ENCODE data around the gene AATK. TPM values are rescaled to one million over a fixed set of nuclear protein-coding genes. Genes with fewer than 3 reads are reported as not detected.

AATK gene
- total and polyA plus RNA-seq, 2 experiments from 2014 or later, result 1.1 to 5.0 TPM

DNA sequence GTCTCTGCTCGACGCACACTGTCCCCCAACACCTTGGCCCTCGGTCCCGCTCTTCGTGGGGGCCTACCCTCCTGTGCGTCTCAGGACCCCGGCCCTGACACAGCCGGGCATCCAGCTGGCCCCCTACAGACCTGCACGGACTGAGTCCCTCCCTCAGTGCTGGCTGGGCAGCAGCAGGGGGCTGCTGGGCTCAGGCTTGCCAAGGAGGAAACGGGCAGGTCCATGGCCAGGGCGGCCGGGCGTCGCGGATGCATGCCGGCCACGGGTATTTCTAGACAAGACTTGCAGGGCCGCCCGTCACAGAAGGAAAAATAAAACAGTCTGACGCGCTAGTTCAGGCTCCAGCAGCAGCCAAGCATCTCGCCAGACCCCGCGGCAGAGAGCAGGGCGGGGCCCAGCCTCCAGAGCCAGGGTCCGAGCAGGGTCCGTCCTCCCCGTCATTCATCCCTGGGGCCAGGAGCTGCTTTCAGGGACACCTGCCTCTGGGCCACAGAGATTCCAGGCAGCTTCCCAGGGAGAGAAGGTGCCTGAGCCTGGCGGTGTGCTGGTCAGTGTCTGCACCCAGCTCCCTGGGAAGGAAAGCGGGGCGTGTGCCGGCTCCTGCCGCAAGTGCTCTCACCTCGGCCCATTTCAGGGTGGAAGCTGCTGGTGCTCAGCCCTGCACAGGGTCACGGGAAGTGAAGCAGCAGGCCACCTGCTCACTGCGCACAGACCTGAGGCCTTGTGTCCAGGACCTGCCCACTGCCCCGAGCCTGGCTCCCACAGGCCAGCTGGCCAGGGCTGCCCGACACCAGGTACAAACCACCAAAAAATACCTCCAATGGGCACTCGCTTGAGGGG lies 8.0 kb downstream of the AATK start:
- Histone ChIP-seq H3K4me3 (no peak overlapping the region), H3K9me2 (ENCODE audit: insufficient read depth) (no peaks in the 10 kb centered on the region), H3K79me2 (replicated peaks; ENCODE audit: insufficient read depth) (no peaks in the 10 kb centered on the region), H3K36me3 (ENCODE audit: insufficient read depth) (no peaks in the 10 kb centered on the region), H3K27me3 (ENCODE audit: insufficient read depth) (no peaks in the 10 kb centered on the region), H4K20me1 (replicated peaks; ENCODE audit: insufficient read depth) (0 out of 2 replicates have a peak, but pooled peaks cover under 1% of the 10 kb centered on the region), H2AFZ (no peak overlapping the region), H3F3A (replicated peaks; ENCODE audit: low read depth) (no peaks in the 10 kb centered on the region), H3K4me2 (no peak overlapping the region), H3K27ac (ENCODE audit: low read depth) (no peak overlapping the region), H3K4me1 (ENCODE audit: insufficient read depth) (no peaks in the 10 kb centered on the region)
- TF ChIP-seq, protein P1, sequence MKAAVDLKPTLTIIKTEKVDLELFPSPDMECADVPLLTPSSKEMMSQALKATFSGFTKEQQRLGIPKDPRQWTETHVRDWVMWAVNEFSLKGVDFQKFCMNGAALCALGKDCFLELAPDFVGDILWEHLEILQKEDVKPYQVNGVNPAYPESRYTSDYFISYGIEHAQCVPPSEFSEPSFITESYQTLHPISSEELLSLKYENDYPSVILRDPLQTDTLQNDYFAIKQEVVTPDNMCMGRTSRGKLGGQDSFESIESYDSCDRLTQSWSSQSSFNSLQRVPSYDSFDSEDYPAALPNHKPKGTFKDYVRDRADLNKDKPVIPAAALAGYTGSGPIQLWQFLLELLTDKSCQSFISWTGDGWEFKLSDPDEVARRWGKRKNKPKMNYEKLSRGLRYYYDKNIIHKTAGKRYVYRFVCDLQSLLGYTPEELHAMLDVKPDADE (IDR thresholded peaks at IDR 0.05), result no peak
- TF ChIP-seq POLR2AphosphoS5 (IDR thresholded peaks at IDR 0.05; ENCODE audit: low read depth), result no peak
- no peak for TF ChIP-seq JUNB (IDR thresholded peaks at IDR 0.05; ENCODE audit: unreplicated experiment)
- TF ChIP-seq ZNF331 (CRISPR knock-in tag; IDR thresholded peaks at IDR 0.05; ENCODE audit: low read depth), result no peak
- no peaks in the 10 kb centered on the region for H3K9me3 Mint-ChIP-seq
- no peak for ATAC-seq
- no peaks in the 10 kb centered on the region for H3K4me1 Mint-ChIP-seq
- no peak for DNase-seq (ENCODE audit: low spot score)
- H3K27me3 Mint-ChIP-seq (ENCODE audit: insufficient read depth, low read depth, poor library complexity), result peaks cover 5% of the 10 kb centered on the region
- H3K36me3 Mint-ChIP-seq (ENCODE audit: low read depth), result no peaks in the 10 kb centered on the region
- H3K27ac Mint-ChIP-seq, result no peak overlapping the region
- no peak overlapping the region for H3K4me3 Mint-ChIP-seq

DNA sequence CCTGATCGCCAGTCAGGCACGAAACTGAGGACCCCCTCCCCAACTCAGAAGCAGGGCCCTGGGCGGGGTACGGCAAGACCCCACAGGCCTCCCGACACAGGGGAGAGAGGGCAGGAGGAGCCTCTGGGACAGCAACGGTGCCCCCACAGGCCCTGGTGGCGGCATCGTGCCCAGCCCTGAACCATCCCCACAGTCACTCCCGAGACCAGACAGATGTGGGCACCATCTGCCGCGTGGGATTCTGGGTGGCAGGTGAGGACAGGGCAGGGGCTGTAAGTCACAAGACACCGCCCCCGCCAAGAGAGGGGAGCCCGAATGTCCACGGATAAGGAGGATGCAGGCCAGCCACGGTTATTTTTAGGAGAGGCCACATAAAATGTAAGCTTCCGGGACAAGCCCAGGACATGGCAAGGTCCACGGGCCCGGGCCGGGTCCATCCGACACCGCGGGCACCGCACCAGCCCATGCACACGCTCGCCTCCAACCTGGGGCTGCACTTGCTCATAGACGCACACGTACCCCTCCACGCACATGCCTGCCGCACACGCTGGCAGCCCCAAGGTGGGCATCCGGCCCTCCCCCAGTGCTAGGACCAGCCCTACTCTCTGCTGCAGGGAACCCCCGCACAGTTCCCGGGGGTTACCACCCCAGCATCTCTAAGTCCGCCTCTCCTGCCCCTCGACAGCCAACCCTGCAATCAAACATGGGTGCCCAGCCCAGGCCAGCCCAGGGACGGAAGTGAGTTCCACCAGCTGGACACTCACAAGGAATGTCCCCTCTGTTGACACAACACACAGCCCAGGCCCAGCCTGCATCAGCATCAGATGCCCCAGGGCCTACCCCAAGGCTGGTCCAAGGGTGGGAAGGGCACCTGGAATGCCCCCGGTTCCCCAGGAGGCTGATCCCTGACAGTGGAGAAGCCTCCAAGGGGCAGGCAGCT lies 8.9 kb downstream of the AATK start:
- H4K20me1 ChIP-seq (replicated peaks; ENCODE audit: insufficient read depth), result 0 out of 2 replicates have a peak, but pooled peaks cover 2% of the 10 kb centered on the region
- no peaks in the 10 kb centered on the region for H3K27me3 ChIP-seq (ENCODE audit: insufficient read depth)
- H3K27ac ChIP-seq (ENCODE audit: low read depth), result no peak overlapping the region
- H3K4me3 Mint-ChIP-seq, result no peak overlapping the region
- no peak overlapping the region for H3K4me3 ChIP-seq
- H3K79me2 ChIP-seq (replicated peaks; ENCODE audit: insufficient read depth), result no peaks in the 10 kb centered on the region
- peaks cover 5% of the 10 kb centered on the region for H3K27me3 Mint-ChIP-seq (ENCODE audit: insufficient read depth, low read depth, poor library complexity)
- no peak overlapping the region for H3K27ac Mint-ChIP-seq
- H3K36me3 ChIP-seq (ENCODE audit: insufficient read depth), result no peaks in the 10 kb centered on the region
- DNase-seq (ENCODE audit: low spot score) (no peak), ATAC-seq (no peak)
- no peaks in the 10 kb centered on the region for H3K9me3 Mint-ChIP-seq
- no peaks in the 10 kb centered on the region for H3K4me1 Mint-ChIP-seq
- H3K4me2 ChIP-seq, result no peak overlapping the region
- H3K9me2 ChIP-seq (ENCODE audit: insufficient read depth), result no peaks in the 10 kb centered on the region
- H3K36me3 Mint-ChIP-seq (ENCODE audit: low read depth), result no peaks in the 10 kb centered on the region
- no peak overlapping the region for H2AFZ ChIP-seq
- no peaks in the 10 kb centered on the region for H3K4me1 ChIP-seq (ENCODE audit: insufficient read depth)
- H3F3A ChIP-seq (replicated peaks; ENCODE audit: low read depth), result no peaks in the 10 kb centered on the region
- TF ChIP-seq EZH2 (IDR thresholded peaks at IDR 0.05; ENCODE audit: low read depth, unreplicated experiment), result no peak
- TF ChIP-seq, protein P2, sequence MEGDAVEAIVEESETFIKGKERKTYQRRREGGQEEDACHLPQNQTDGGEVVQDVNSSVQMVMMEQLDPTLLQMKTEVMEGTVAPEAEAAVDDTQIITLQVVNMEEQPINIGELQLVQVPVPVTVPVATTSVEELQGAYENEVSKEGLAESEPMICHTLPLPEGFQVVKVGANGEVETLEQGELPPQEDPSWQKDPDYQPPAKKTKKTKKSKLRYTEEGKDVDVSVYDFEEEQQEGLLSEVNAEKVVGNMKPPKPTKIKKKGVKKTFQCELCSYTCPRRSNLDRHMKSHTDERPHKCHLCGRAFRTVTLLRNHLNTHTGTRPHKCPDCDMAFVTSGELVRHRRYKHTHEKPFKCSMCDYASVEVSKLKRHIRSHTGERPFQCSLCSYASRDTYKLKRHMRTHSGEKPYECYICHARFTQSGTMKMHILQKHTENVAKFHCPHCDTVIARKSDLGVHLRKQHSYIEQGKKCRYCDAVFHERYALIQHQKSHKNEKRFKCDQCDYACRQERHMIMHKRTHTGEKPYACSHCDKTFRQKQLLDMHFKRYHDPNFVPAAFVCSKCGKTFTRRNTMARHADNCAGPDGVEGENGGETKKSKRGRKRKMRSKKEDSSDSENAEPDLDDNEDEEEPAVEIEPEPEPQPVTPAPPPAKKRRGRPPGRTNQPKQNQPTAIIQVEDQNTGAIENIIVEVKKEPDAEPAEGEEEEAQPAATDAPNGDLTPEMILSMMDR (conservative IDR thresholded peaks at IDR 0.05; ENCODE audit: low read depth in 2 of 2), result no peak
- TF ChIP-seq, protein P3, sequence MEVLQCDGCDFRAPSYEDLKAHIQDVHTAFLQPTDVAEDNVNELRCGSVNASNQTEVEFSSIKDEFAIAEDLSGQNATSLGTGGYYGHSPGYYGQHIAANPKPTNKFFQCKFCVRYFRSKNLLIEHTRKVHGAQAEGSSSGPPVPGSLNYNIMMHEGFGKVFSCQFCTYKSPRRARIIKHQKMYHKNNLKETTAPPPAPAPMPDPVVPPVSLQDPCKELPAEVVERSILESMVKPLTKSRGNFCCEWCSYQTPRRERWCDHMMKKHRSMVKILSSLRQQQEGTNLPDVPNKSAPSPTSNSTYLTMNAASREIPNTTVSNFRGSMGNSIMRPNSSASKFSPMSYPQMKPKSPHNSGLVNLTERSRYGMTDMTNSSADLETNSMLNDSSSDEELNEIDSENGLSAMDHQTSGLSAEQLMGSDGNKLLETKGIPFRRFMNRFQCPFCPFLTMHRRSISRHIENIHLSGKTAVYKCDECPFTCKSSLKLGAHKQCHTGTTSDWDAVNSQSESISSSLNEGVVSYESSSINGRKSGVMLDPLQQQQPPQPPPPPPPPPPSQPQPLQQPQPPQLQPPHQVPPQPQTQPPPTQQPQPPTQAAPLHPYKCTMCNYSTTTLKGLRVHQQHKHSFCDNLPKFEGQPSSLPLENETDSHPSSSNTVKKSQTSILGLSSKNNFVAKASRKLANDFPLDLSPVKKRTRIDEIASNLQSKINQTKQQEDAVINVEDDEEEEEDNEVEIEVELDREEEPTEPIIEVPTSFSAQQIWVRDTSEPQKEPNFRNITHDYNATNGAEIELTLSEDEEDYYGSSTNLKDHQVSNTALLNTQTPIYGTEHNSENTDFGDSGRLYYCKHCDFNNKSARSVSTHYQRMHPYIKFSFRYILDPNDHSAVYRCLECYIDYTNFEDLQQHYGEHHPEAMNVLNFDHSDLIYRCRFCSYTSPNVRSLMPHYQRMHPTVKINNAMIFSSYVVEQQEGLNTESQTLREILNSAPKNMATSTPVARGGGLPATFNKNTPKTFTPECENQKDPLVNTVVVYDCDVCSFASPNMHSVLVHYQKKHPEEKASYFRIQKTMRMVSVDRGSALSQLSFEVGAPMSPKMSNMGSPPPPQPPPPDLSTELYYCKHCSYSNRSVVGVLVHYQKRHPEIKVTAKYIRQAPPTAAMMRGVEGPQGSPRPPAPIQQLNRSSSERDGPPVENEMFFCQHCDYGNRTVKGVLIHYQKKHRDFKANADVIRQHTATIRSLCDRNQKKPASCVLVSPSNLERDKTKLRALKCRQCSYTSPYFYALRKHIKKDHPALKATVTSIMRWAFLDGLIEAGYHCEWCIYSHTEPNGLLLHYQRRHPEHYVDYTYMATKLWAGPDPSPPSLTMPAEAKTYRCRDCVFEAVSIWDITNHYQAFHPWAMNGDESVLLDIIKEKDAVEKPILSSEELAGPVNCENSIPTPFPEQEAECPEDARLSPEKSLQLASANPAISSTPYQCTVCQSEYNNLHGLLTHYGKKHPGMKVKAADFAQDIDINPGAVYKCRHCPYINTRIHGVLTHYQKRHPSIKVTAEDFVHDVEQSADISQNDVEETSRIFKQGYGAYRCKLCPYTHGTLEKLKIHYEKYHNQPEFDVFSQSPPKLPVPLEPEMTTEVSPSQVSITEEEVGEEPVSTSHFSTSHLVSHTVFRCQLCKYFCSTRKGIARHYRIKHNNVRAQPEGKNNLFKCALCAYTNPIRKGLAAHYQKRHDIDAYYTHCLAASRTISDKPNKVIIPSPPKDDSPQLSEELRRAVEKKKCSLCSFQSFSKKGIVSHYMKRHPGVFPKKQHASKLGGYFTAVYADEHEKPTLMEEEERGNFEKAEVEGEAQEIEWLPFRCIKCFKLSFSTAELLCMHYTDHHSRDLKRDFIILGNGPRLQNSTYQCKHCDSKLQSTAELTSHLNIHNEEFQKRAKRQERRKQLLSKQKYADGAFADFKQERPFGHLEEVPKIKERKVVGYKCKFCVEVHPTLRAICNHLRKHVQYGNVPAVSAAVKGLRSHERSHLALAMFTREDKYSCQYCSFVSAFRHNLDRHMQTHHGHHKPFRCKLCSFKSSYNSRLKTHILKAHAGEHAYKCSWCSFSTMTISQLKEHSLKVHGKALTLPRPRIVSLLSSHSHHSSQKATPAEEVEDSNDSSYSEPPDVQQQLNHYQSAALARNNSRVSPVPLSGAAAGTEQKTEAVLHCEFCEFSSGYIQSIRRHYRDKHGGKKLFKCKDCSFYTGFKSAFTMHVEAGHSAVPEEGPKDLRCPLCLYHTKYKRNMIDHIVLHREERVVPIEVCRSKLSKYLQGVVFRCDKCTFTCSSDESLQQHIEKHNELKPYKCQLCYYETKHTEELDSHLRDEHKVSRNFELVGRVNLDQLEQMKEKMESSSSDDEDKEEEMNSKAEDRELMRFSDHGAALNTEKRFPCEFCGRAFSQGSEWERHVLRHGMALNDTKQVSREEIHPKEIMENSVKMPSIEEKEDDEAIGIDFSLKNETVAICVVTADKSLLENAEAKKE (CRISPR knock-in tag; IDR thresholded peaks at IDR 0.05), result no peak
- TF ChIP-seq, protein P1 (IDR thresholded peaks at IDR 0.05), result no peak
- no peak for TF ChIP-seq STAT1 (IDR thresholded peaks at IDR 0.05; ENCODE audit: unreplicated experiment)
- no peak for TF ChIP-seq JUNB (IDR thresholded peaks at IDR 0.05; ENCODE audit: unreplicated experiment)

Data from GM23338 (cell line).